GM21381 (cell line): ENCODE results near the gene ILK.

Source experiments
- ATAC-seq: cut with Tn5 transposase; IDR thresholded peaks from one replicate; pipeline ENCODE4 v1.9.1; 2021; ENCODE audit warnings: mild to moderate bottlenecking, moderate library complexity; ENCODE audit not compliant: unreplicated experiment

Gene ILK

GRCh38 chr11:6604790-6605189 is 1.2 kb downstream of the ILK start:
- ATAC-seq, result no peak

- peak; percentile 47 for ATAC-seq
Measured at GRCh38 chr11:6606471-6607189, 3.1 kb downstream of the ILK start.

- no peak for ATAC-seq
Measured at GRCh38 chr11:6607190-6607795, 3.7 kb downstream of the ILK start.

- ATAC-seq, result no peak
Measured at GRCh38 chr11:6608011-6608410, 4.4 kb downstream of the ILK start.

- no peak for ATAC-seq
Measured at GRCh38 chr11:6608726-6609501, 5.3 kb downstream of the ILK start.

GRCh38 chr11:6609502-6610015 is 6.0 kb downstream of the ILK start:
- ATAC-seq, result no peak

GRCh38 chr11:6610591-6610990 is 7.0 kb downstream of the ILK start:
- ATAC-seq, result no peak

GRCh38 chr11:6611092-6611962 is 7.8 kb downstream of the ILK start:
- no peak for ATAC-seq

GRCh38 chr11:6611963-6612212 is 8.3 kb downstream of the ILK start:
- ATAC-seq, result peak; percentile 7

GRCh38 chr11:6612213-6613041 is 8.9 kb downstream of the ILK start, which contains the start of gene TAF10:
Gene TAF10 (minus strand): TSS chr11:6612216. CDS start chr11:6612189, 27 bp downstream.
- peak; percentile 91 for ATAC-seq

- no peak for ATAC-seq
Measured at GRCh38 chr11:6613496-6613895, 9.9 kb downstream of the ILK start.

- ATAC-seq, result no peak
Measured at GRCh38 chr11:6614446-6614845, 10.9 kb downstream of the ILK start.

- ATAC-seq, result no peak
Measured at GRCh38 chr11:6615046-6615445, 11.5 kb downstream of the ILK start.

GRCh38 chr11:6615882-6616585 is 12.5 kb downstream of the ILK start:
- no peak for ATAC-seq

- no peak for ATAC-seq
Measured at GRCh38 chr11:6616596-6617250, 13.1 kb downstream of the ILK start.

- ATAC-seq, result no peak
Measured at GRCh38 chr11:6617315-6617781, 13.8 kb downstream of the ILK start.

GRCh38 chr11:6618117-6619003 is 14.8 kb downstream of the ILK start:
- ATAC-seq, result peak; percentile 15
